Uterus (tissue), 4 donors: ENCODE results near the gene CALHM1. TPM values are rescaled to one million over a fixed set of nuclear protein-coding genes. Genes with fewer than 3 reads are reported as not detected.
A peak's percentile ranks its signal among the peaks of the same experiment; 100 is the strongest.

ENCODE experiments used
- DNase-seq, 2 donors: peaks; one replicate each; pipeline ENCODE4 v3.0.0-alpha.2; 2019 to 2020
- H3K27ac ChIP-seq, 2 donors: fragments of 200-600 bp; sonication (generic); 1 replicate in 1 of 2; 2 replicates in 1 of 2; pipeline ENCODE4 v1.5.1; 2016 to 2018
- H3K27me3 ChIP-seq, 2 donors: fragments of 200-600 bp; sonication (generic); one replicate each; pipeline ENCODE4 v1.5.1; 2018 to 2019; ENCODE audit warnings: control low read depth in 1 of 2
- H3K36me3 ChIP-seq, 2 donors: fragments of 200-600 bp; sonication (generic); one replicate each; pipeline ENCODE4 v1.5.1; 2019; ENCODE audit warnings: control low read depth in 1 of 2
- H3K4me1 ChIP-seq, 2 donors: fragments of 200-600 bp; sonication (generic); one replicate each; pipeline ENCODE4 v1.5.1; 2018 to 2019; ENCODE audit warnings: control low read depth in 1 of 2
- H3K4me3 ChIP-seq, 2 donors: fragments of 200-600 bp; sonication (generic); 1 replicate in 1 of 2; 2 replicates in 1 of 2; pipeline ENCODE4 v1.5.1; 2018 to 2019; ENCODE audit warnings: mild to moderate bottlenecking in 1 of 2
- H3K9me3 ChIP-seq, 2 donors: fragments of 200-600 bp; sonication (generic); one replicate each; pipeline ENCODE4 v1.5.1; 2019; ENCODE audit warnings: control low read depth in 1 of 2
- POLR2A ChIP-seq, 2 donors: fragments of 450-650 bp; IDR thresholded peaks; one replicate each; pipeline ENCODE4 v1.6.1; 2016; ENCODE audit warnings: antibody characterized with exemption in 2 of 2, mild to moderate bottlenecking in 1 of 2, moderate library complexity in 1 of 2
- intact Hi-C: fragments of 100-400 bp; cut with DNase I; formaldehyde crosslinking; loops from one replicate; pipeline ENCODE4 v1.15.1; 2023; ENCODE audit warnings: low total_unique reads
- total RNA-seq, 4 donors: library from RNA; depleted of rRNA in 3 of 4; stranded (reverse); fragments of >200 nt in 3 of 4; gene quantifications; one replicate each; pipeline versions ENCODE4 v1.1.0 to v1.2.4, GENCODE V29; 2014 to 2023
- TF ChIP-seq, protein P1 (sequence below), 4 experiments: fragments of 200-600 bp in 2 of 4; fragments of 450-650 bp in 2 of 4; sonication (generic) in 2 of 4; IDR thresholded peaks; one replicate each; pipeline ENCODE4 v1.5.1; 2016 to 2019; ENCODE audit warnings: antibody characterized with exemption in 4 of 4, mild to moderate bottlenecking in 2 of 4, moderate library complexity in 1 of 4
- donor health status: DM: yes; HTN: yes; CAD: no.

CALHM1 gene
- total RNA-seq, 4 donors from 2014 or later, result not detected

GRCh38 chr10:103497161-103497915, 38.6 kb upstream of the CALHM1 start:
- intact Hi-C loops, result no loop called here
- TF ChIP-seq, protein P1, sequence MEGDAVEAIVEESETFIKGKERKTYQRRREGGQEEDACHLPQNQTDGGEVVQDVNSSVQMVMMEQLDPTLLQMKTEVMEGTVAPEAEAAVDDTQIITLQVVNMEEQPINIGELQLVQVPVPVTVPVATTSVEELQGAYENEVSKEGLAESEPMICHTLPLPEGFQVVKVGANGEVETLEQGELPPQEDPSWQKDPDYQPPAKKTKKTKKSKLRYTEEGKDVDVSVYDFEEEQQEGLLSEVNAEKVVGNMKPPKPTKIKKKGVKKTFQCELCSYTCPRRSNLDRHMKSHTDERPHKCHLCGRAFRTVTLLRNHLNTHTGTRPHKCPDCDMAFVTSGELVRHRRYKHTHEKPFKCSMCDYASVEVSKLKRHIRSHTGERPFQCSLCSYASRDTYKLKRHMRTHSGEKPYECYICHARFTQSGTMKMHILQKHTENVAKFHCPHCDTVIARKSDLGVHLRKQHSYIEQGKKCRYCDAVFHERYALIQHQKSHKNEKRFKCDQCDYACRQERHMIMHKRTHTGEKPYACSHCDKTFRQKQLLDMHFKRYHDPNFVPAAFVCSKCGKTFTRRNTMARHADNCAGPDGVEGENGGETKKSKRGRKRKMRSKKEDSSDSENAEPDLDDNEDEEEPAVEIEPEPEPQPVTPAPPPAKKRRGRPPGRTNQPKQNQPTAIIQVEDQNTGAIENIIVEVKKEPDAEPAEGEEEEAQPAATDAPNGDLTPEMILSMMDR (IDR thresholded peaks at IDR 0.05), result no peak
- TF ChIP-seq POLR2A (IDR thresholded peaks at IDR 0.05), result no peak
- Histone ChIP-seq H3K36me3 (no peaks in the 10 kb centered on the region), H3K9me3 (no peaks in the 10 kb centered on the region), H3K27ac (peak overlapping the region in 1 of 2 donors; percentile 8), H3K4me3 (no peak overlapping the region), H3K27me3 (no peaks in the 10 kb centered on the region), H3K4me1 (peaks cover 5 to 12% of the 10 kb centered on the region in 2 donors)
- no peak for DNase-seq

GRCh38 chr10:103495321-103495720, 36.6 kb upstream of the CALHM1 start:
- Histone ChIP-seq H3K4me1 (peaks cover 4 to 11% of the 10 kb centered on the region in 2 donors), H3K27ac (peak overlapping the region; percentile 87 to 89), H3K9me3 (no peaks in the 10 kb centered on the region), H3K4me3 (peak overlapping the region; percentile 59 to 64), H3K36me3 (no peaks in the 10 kb centered on the region), H3K27me3 (no peaks in the 10 kb centered on the region)
- intact Hi-C loops, result no loop called here
- DNase-seq, result no peak
- TF ChIP-seq, protein P1 (IDR thresholded peaks at IDR 0.05), result no peak
- TF ChIP-seq POLR2A (IDR thresholded peaks at IDR 0.05), result no peak

- Histone ChIP-seq H3K4me3 (peak overlapping the region; percentile 59 to 64), H3K27me3 (no peaks in the 10 kb centered on the region), H3K36me3 (no peaks in the 10 kb centered on the region), H3K27ac (peak overlapping the region; percentile 87 to 89), H3K4me1 (peaks cover 4 to 11% of the 10 kb centered on the region in 2 donors), H3K9me3 (no peaks in the 10 kb centered on the region)
- TF ChIP-seq, protein P1 (IDR thresholded peaks at IDR 0.05), result no peak
- TF ChIP-seq POLR2A (IDR thresholded peaks at IDR 0.05), result peak in 1 of 2 donors; percentile 13
- intact Hi-C loops, result no loop called here
- DNase-seq, result peak; percentile 60
These were observed 35.5 kb upstream of the CALHM1 start for GRCh38 chr10:103493916-103494877.

- H3K36me3 ChIP-seq, result no peaks in the 10 kb centered on the region
- intact Hi-C loops, result no loop called here
- DNase-seq, result peak in 1 of 2 donors; percentile 54
- H3K27me3 ChIP-seq, result no peaks in the 10 kb centered on the region
- TF ChIP-seq POLR2A (IDR thresholded peaks at IDR 0.05), result no peak
- TF ChIP-seq, protein P1 (IDR thresholded peaks at IDR 0.05), result no peak
- peak within 1 kb of the TSS; percentile 59 to 64 for H3K4me3 ChIP-seq
- peak within 1 kb of the TSS; percentile 87 to 89 for H3K27ac ChIP-seq
- H3K4me1 ChIP-seq, result peaks cover 4 to 11% of the 10 kb centered on the region in 2 donors
- H3K9me3 ChIP-seq, result no peaks in the 10 kb centered on the region
These were observed 34.7 kb upstream of the CALHM1 start, which contains the start of gene NEURL1 for GRCh38 chr10:103493362-103493915. Gene NEURL1, plus strand, starts transcription at chr10:103493705. Its CDS starts 683 bp downstream, at chr10:103494388.
